Activated CD8-positive, alpha-beta T cell treated with anti-CD3 and anti-CD28 coated beads, Interleukin-2, amount 10 ng/mL, durations not matched to agents 7 days and 5 days (primary cell): Measurements from ENCODE around the gene GRIK2. TPM values are rescaled to one million over a fixed set of nuclear protein-coding genes. Genes with fewer than 3 reads are reported as not detected.
"Not testable (repeated sequence)": the region's sequence is repeated elsewhere in the genome, so short reads cannot be mapped to it uniquely, and the experiment has no call there.

Experiments used
- ATAC-seq: fragments of 150-1000 bp; cut with Tn5 transposase; one replicate; pipeline ENCODE4 v1.10.0; 2021; ENCODE audit warnings: moderate library complexity
- CTCF ChIA-PET: fragments of 350-600 bp; sonication (Branson Sonifier 250); formaldehyde crosslinking; loops from one replicate; lab custom pipeline; 2021; ENCODE audit warnings: antibody characterized with exemption; lab: Charles Lee
- POLR2A ChIA-PET: fragments of 350-600 bp; sonication (Branson Sonifier 250); formaldehyde crosslinking; loops from one replicate; lab custom pipeline; 2021; ENCODE audit warnings: antibody characterized with exemption; lab: Charles Lee
- DNase-seq: peaks from one replicate; pipeline ENCODE4 v3.0.0-alpha.2; 2020
- H3K27ac Mint-ChIP-seq: one replicate; pipeline ENCODE4 v1.8.0; 2021; ENCODE audit warnings: mild to moderate bottlenecking, mixed read lengths
- H3K27me3 Mint-ChIP-seq: one replicate; pipeline ENCODE4 v1.8.0; 2021; ENCODE audit warnings: low read depth, mixed read lengths
- H3K36me3 Mint-ChIP-seq: one replicate; pipeline ENCODE4 v1.8.0; 2021; ENCODE audit warnings: low read depth, mixed read lengths
- H3K4me1 Mint-ChIP-seq: one replicate; pipeline ENCODE4 v1.8.0; 2021; ENCODE audit warnings: low read depth, mixed read lengths
- H3K4me3 Mint-ChIP-seq: one replicate; pipeline ENCODE4 v1.8.0; 2021; ENCODE audit warnings: mild to moderate bottlenecking, mixed read lengths
- H3K9me3 Mint-ChIP-seq: one replicate; pipeline ENCODE4 v1.8.0; 2022; ENCODE audit warnings: mixed read lengths; ENCODE audit not compliant: insufficient read depth
- total RNA-seq, 2 experiments: library from RNA; stranded (reverse); gene quantifications; one replicate each; pipeline ENCODE4 v1.2.3, GENCODE V29; 2021

Gene GRIK2
- total RNA-seq, 2 experiments from 2014 or later: not detected

GRCh38 chr6:101608703-101609102 lies 215.2 kb downstream of the GRIK2 start:
- Mint-ChIP-seq H3K36me3 (no peaks in the 10 kb centered on the region), H3K4me3 (no peak overlapping the region), H3K27me3 (no peaks in the 10 kb centered on the region), H3K9me3 (no peaks in the 10 kb centered on the region), H3K27ac (no peak overlapping the region), H3K4me1 (no peaks in the 10 kb centered on the region)
- no peak for ATAC-seq
- POLR2A ChIA-PET: no interaction called here
- CTCF ChIA-PET: no interaction called here
- DNase-seq: no peak

GRCh38 chr6:101613556-101613955 lies 220.0 kb downstream of the GRIK2 start:
- Mint-ChIP-seq H3K27me3 (no peaks in the 10 kb centered on the region), H3K4me1 (no peaks in the 10 kb centered on the region), H3K27ac (no peak overlapping the region), H3K4me3 (no peak overlapping the region), H3K36me3 (no peaks in the 10 kb centered on the region), H3K9me3 (no peaks in the 10 kb centered on the region)
- CTCF ChIA-PET: no interaction called here
- no peak for DNase-seq
- ATAC-seq: no peak
- POLR2A ChIA-PET: no interaction called here

- no peaks in the 10 kb centered on the region for H3K9me3 Mint-ChIP-seq
- ATAC-seq: no peak
- no peak overlapping the region for H3K27ac Mint-ChIP-seq
- CTCF ChIA-PET: no interaction called here
- no peaks in the 10 kb centered on the region for H3K4me1 Mint-ChIP-seq
- POLR2A ChIA-PET: no interaction called here
- H3K27me3 Mint-ChIP-seq: no peaks in the 10 kb centered on the region
- no peak for DNase-seq
- H3K4me3 Mint-ChIP-seq: no peak overlapping the region
- H3K36me3 Mint-ChIP-seq: no peaks in the 10 kb centered on the region
These were observed 221.3 kb downstream of the GRIK2 start for GRCh38 chr6:101614774-101615173.

GRCh38 chr6:101626269-101626668 lies 232.8 kb downstream of the GRIK2 start:
- Mint-ChIP-seq H3K9me3 (peaks cover 7% of the 10 kb centered on the region), H3K27ac (no peak overlapping the region), H3K4me1 (no peaks in the 10 kb centered on the region), H3K4me3 (no peak overlapping the region), H3K27me3 (no peaks in the 10 kb centered on the region), H3K36me3 (no peaks in the 10 kb centered on the region)
- CTCF ChIA-PET: no interaction called here
- POLR2A ChIA-PET: no interaction called here
- no peak for DNase-seq
- ATAC-seq: no peak

- CTCF ChIA-PET: no interaction called here
- ATAC-seq (no peak), DNase-seq (no peak)
- no peaks in the 10 kb centered on the region for H3K27me3 Mint-ChIP-seq
- peaks cover 7% of the 10 kb centered on the region for H3K9me3 Mint-ChIP-seq
- POLR2A ChIA-PET: no interaction called here
- H3K4me3 Mint-ChIP-seq: no peak overlapping the region
- no peak overlapping the region for H3K27ac Mint-ChIP-seq
- H3K36me3 Mint-ChIP-seq: no peaks in the 10 kb centered on the region
- no peaks in the 10 kb centered on the region for H3K4me1 Mint-ChIP-seq
These were observed 237.4 kb downstream of the GRIK2 start for GRCh38 chr6:101630941-101631340.

GRCh38 chr6:101633081-101633480 lies 239.6 kb downstream of the GRIK2 start:
- Mint-ChIP-seq H3K9me3 (peaks cover 7% of the 10 kb centered on the region), H3K4me1 (no peaks in the 10 kb centered on the region), H3K27ac (no peak overlapping the region), H3K27me3 (no peaks in the 10 kb centered on the region), H3K4me3 (no peak overlapping the region), H3K36me3 (no peaks in the 10 kb centered on the region)
- POLR2A ChIA-PET: no interaction called here
- ATAC-seq: no peak
- CTCF ChIA-PET: no interaction called here
- no peak for DNase-seq

- ATAC-seq, DNase-seq, H3K36me3 Mint-ChIP-seq, H3K4me1 Mint-ChIP-seq, H3K4me3 Mint-ChIP-seq, CTCF ChIA-PET, H3K27ac Mint-ChIP-seq, H3K9me3 Mint-ChIP-seq, POLR2A ChIA-PET, H3K27me3 Mint-ChIP-seq: not testable (repeated sequence)
These were observed 245.4 kb downstream of the GRIK2 start for GRCh38 chr6:101638865-101639264.

GRCh38 chr6:101640131-101640530 lies 246.6 kb downstream of the GRIK2 start:
- no peaks in the 10 kb centered on the region for H3K9me3 Mint-ChIP-seq
- no peaks in the 10 kb centered on the region for H3K27me3 Mint-ChIP-seq
- H3K36me3 Mint-ChIP-seq: no peaks in the 10 kb centered on the region
- ChIA-PET CTCF (no interaction called here), POLR2A (no interaction called here)
- DNase-seq (no peak), ATAC-seq (no peak)
- no peak overlapping the region for H3K4me3 Mint-ChIP-seq
- no peak overlapping the region for H3K27ac Mint-ChIP-seq
- no peaks in the 10 kb centered on the region for H3K4me1 Mint-ChIP-seq

GRCh38 chr6:101645770-101646169 lies 252.3 kb downstream of the GRIK2 start:
- ChIA-PET POLR2A (no interaction called here), CTCF (no interaction called here)
- DNase-seq: no peak
- Mint-ChIP-seq H3K36me3 (no peaks in the 10 kb centered on the region), H3K27ac (no peak overlapping the region), H3K4me1 (no peaks in the 10 kb centered on the region), H3K27me3 (no peaks in the 10 kb centered on the region), H3K9me3 (no peaks in the 10 kb centered on the region), H3K4me3 (no peak overlapping the region)
- no peak for ATAC-seq

- Mint-ChIP-seq H3K4me3 (no peak overlapping the region), H3K9me3 (no peaks in the 10 kb centered on the region), H3K36me3 (no peaks in the 10 kb centered on the region), H3K27me3 (no peaks in the 10 kb centered on the region), H3K4me1 (no peaks in the 10 kb centered on the region), H3K27ac (no peak overlapping the region)
- no peak for ATAC-seq
- POLR2A ChIA-PET: no interaction called here
- no peak for DNase-seq
- CTCF ChIA-PET: no interaction called here
These were observed 257.0 kb downstream of the GRIK2 start for GRCh38 chr6:101650402-101651100.

GRCh38 chr6:101652079-101652478 lies 258.6 kb downstream of the GRIK2 start:
- Mint-ChIP-seq H3K4me3 (no peak overlapping the region), H3K27ac (no peak overlapping the region), H3K36me3 (no peaks in the 10 kb centered on the region), H3K4me1 (no peaks in the 10 kb centered on the region), H3K27me3 (no peaks in the 10 kb centered on the region), H3K9me3 (no peaks in the 10 kb centered on the region)
- ATAC-seq (no peak), DNase-seq (no peak)
- ChIA-PET POLR2A (no interaction called here), CTCF (no interaction called here)

- ChIA-PET POLR2A (no interaction called here), CTCF (no interaction called here)
- Mint-ChIP-seq H3K9me3 (no peaks in the 10 kb centered on the region), H3K4me3 (no peak overlapping the region), H3K36me3 (no peaks in the 10 kb centered on the region), H3K4me1 (no peaks in the 10 kb centered on the region), H3K27ac (no peak overlapping the region), H3K27me3 (no peaks in the 10 kb centered on the region)
- no peak for ATAC-seq
- DNase-seq: no peak
These were observed 261.6 kb downstream of the GRIK2 start for GRCh38 chr6:101655109-101655508.
